Neural progenitor cell (in vitro differentiated cells): ENCODE measurements around the gene PPARA. TPM values are rescaled to one million over a fixed set of nuclear protein-coding genes. Genes with fewer than 3 reads are reported as not detected.

Source experiments
- DNase-seq: peaks from one replicate; pipeline ENCODE4 v3.0.0-alpha.2; 2016; ENCODE audit warnings: low spot score
- H2AFZ ChIP-seq: fragments of 200-600 bp; sonication (generic); replicated peaks from 2 replicates; pipeline ENCODE4 v1.6.1; 2016; ENCODE audit warnings: antibody characterized with exemption
- H3F3A ChIP-seq: fragments of 200-600 bp; sonication (generic); 2 replicates; pipeline ENCODE4 v1.6.1; 2016; ENCODE audit warnings: antibody characterized with exemption, low read depth
- H3K27ac ChIP-seq: fragments of 200-600 bp; sonication (generic); 2 replicates; pipeline ENCODE4 v1.5.1; 2016; ENCODE audit warnings: mild to moderate bottlenecking
- H3K27me3 ChIP-seq: fragments of 200-600 bp; sonication (generic); 2 replicates; pipeline ENCODE4 v1.6.1; 2016; ENCODE audit warnings: mild to moderate bottlenecking, moderate library complexity
- H3K36me3 ChIP-seq: fragments of 200-600 bp; sonication (generic); 2 replicates; pipeline ENCODE4 v1.5.1; 2016
- H3K4me1 ChIP-seq: fragments of 200-600 bp; sonication (generic); 2 replicates; pipeline ENCODE4 v1.6.1; 2016; ENCODE audit warnings: mixed run types
- H3K4me2 ChIP-seq: fragments of 200-600 bp; sonication (generic); 2 replicates; pipeline ENCODE4 v1.6.1; 2016
- H3K4me3 ChIP-seq: fragments of 200-600 bp; sonication (generic); 2 replicates; pipeline ENCODE4 v1.5.1; 2016
- H3K79me2 ChIP-seq: fragments of 200-600 bp; sonication (generic); 2 replicates; pipeline ENCODE4 v1.6.1; 2016; ENCODE audit warnings: low read depth
- H3K9ac ChIP-seq: fragments of 200-600 bp; sonication (generic); 2 replicates; pipeline ENCODE4 v1.6.1; 2016
- H3K9me3 ChIP-seq: fragments of 200-600 bp; sonication (generic); 2 replicates; pipeline ENCODE4 v1.5.1; 2016; ENCODE audit warnings: low read depth
- H4K20me1 ChIP-seq: fragments of 200-600 bp; sonication (generic); 2 replicates; pipeline ENCODE4 v1.6.1; 2016; ENCODE audit warnings: low read depth
- H3K27ac Mint-ChIP-seq: 3 replicates; pipeline ENCODE4 v1.8.0; 2021; ENCODE audit warnings: mixed read lengths
- H3K27me3 Mint-ChIP-seq: 2 replicates; pipeline ENCODE4 v1.8.0; 2022; ENCODE audit warnings: low read depth, mild to moderate bottlenecking, inconsistent platforms, moderate library complexity, mixed read lengths; ENCODE audit not compliant: insufficient read depth
- H3K36me3 Mint-ChIP-seq: 3 replicates; pipeline ENCODE4 v1.8.0; 2021; ENCODE audit warnings: mixed read lengths
- H3K4me1 Mint-ChIP-seq: 3 replicates; pipeline ENCODE4 v1.8.0; 2021; ENCODE audit warnings: mixed read lengths
- H3K4me3 Mint-ChIP-seq: 3 replicates; pipeline ENCODE4 v1.8.0; 2021; ENCODE audit warnings: mild to moderate bottlenecking, moderate library complexity, mixed read lengths
- H3K9me3 Mint-ChIP-seq: 3 replicates; pipeline ENCODE4 v1.8.0; 2020; ENCODE audit warnings: mixed read lengths
- EZH2 ChIP-seq: fragments of 200-600 bp; sonication (generic); IDR thresholded peaks from 2 replicates; pipeline ENCODE4 v1.6.1; 2017; ENCODE audit warnings: antibody characterized with exemption, mild to moderate bottlenecking, moderate library complexity
- EZH2phosphoT487 ChIP-seq: fragments of 200-600 bp; sonication (generic); IDR thresholded peaks from 2 replicates; pipeline ENCODE4 v1.6.1; 2017; ENCODE audit warnings: antibody characterized with exemption
- total RNA-seq: library from RNA; depleted of rRNA; stranded (reverse); fragments of >200 nt; gene quantifications from 2 replicates; pipeline ENCODE4 v1.2.3, GENCODE V29; 2015; ENCODE audit warnings: low replicate concordance
- TF ChIP-seq, protein P1 (sequence below): fragments of 200-600 bp; sonication (generic); IDR thresholded peaks from 2 replicates; pipeline ENCODE4 v1.5.1; 2017; ENCODE audit warnings: antibody characterized with exemption, mild to moderate bottlenecking

The PPARA gene
- total RNA-seq, 1 donor from 2014 or later: 5.2 TPM

DNA sequence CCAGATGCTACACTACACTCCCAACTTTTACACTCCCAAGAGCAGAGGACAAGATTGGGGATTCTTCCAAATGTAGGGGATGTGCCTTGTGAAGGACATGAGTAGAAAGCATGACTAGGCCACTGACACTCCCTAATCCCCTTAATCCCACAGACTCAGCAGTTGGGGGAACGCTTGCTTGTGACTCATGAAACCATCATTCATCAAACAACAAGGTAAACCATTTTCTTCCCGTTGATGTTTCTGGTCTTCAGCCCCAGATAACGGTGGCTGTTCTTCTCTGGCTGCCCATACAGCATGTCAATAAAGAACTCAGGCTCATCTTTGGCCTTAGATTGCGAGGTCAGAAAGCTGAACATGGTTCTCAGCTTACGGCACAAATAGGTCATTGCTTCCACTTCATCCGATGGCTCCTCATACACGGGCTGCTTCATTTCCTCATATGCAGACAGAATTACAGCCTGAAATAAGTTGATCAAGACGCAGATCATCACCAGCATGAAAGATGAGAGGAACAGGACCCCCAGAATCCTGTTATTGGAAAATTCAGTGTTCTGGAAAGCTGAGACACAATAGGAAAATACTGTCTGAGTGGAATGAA is 106.1 kb downstream of the PPARA start:
- no peak overlapping the region for H2AFZ ChIP-seq
- DNase-seq: no peak
- H3K4me2 ChIP-seq: no peak overlapping the region
- Mint-ChIP-seq H3K36me3 (peaks cover 6% of the 10 kb centered on the region), H3K27ac (no peak overlapping the region), H3K9me3 (peaks cover 55% of the 10 kb centered on the region), H3K4me1 (peaks cover 5% of the 10 kb centered on the region), H3K4me3 (no peak overlapping the region), H3K27me3 (peaks cover 13% of the 10 kb centered on the region)
- no peaks in the 10 kb centered on the region for H4K20me1 ChIP-seq
- no peak overlapping the region for H3K9ac ChIP-seq
- no peaks in the 10 kb centered on the region for H3K36me3 ChIP-seq
- TF ChIP-seq EZH2phosphoT487 (no peak), EZH2 (no peak)
- TF ChIP-seq, protein P1, sequence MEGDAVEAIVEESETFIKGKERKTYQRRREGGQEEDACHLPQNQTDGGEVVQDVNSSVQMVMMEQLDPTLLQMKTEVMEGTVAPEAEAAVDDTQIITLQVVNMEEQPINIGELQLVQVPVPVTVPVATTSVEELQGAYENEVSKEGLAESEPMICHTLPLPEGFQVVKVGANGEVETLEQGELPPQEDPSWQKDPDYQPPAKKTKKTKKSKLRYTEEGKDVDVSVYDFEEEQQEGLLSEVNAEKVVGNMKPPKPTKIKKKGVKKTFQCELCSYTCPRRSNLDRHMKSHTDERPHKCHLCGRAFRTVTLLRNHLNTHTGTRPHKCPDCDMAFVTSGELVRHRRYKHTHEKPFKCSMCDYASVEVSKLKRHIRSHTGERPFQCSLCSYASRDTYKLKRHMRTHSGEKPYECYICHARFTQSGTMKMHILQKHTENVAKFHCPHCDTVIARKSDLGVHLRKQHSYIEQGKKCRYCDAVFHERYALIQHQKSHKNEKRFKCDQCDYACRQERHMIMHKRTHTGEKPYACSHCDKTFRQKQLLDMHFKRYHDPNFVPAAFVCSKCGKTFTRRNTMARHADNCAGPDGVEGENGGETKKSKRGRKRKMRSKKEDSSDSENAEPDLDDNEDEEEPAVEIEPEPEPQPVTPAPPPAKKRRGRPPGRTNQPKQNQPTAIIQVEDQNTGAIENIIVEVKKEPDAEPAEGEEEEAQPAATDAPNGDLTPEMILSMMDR: no peak
- H3K27ac ChIP-seq: no peak overlapping the region
- H3K79me2 ChIP-seq: no peaks in the 10 kb centered on the region
- no peaks in the 10 kb centered on the region for H3K4me1 ChIP-seq
- H3K27me3 ChIP-seq: peaks cover 49% of the 10 kb centered on the region
- H3K9me3 ChIP-seq: peaks cover 4% of the 10 kb centered on the region
- no peak overlapping the region for H3K4me3 ChIP-seq
- no peaks in the 10 kb centered on the region for H3F3A ChIP-seq

DNA sequence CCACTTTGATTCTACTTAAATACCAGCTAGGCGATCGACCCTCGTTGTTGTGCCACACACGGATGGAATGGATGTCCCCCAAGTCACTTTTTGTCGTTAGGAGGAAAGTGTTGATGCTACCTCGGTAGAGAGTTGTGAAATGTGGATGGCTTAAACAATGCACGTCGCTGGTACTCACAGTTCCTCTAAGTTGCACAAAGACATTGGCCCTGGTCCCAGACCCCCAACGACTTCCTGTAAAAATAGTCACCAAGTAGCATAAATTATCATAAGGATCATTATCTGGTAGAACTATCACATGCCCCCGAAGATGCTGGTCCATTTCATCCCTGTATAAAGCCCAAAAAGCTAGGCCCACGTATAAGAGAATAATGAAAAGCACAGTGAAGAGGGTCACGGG is 109.0 kb downstream of the PPARA start:
- DNase-seq: no peak
- Histone ChIP-seq H3K9ac (no peak overlapping the region), H3K36me3 (no peaks in the 10 kb centered on the region), H3K27ac (no peak overlapping the region), H3K27me3 (peaks cover 73% of the 10 kb centered on the region), H3K4me1 (no peaks in the 10 kb centered on the region), H3K4me3 (no peak overlapping the region), H2AFZ (no peak overlapping the region), H3K4me2 (no peak overlapping the region), H3K9me3 (peaks cover 4% of the 10 kb centered on the region), H4K20me1 (no peaks in the 10 kb centered on the region), H3K79me2 (no peaks in the 10 kb centered on the region), H3F3A (no peaks in the 10 kb centered on the region)
- H3K9me3 Mint-ChIP-seq: peaks cover 69% of the 10 kb centered on the region
- no peak overlapping the region for H3K27ac Mint-ChIP-seq
- peaks cover 17% of the 10 kb centered on the region for H3K36me3 Mint-ChIP-seq
- H3K4me1 Mint-ChIP-seq: no peaks in the 10 kb centered on the region
- TF ChIP-seq, protein P1: no peak
- TF ChIP-seq EZH2: no peak
- no peak for TF ChIP-seq EZH2phosphoT487
- H3K4me3 Mint-ChIP-seq: no peak overlapping the region
- peaks cover 33% of the 10 kb centered on the region for H3K27me3 Mint-ChIP-seq

DNA sequence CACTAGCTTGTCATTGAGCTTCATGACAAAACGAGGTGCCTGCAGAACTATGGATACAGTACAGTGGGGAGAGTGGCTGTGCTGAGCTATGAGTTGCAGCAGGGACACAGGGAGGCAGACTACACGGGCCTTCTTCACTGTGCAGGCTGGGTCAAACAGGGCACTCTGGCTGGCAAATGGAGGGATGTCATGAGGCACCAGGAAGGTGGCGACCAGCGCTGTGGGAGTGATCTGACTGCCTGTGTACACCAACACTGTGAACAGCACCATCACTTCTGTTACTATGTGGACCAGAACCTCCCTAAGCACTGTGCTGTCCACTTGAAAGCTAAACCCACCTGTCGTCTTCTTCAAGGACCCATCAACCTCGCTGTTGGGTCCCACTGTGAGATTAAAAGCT is 109.7 kb downstream of the PPARA start:
- Mint-ChIP-seq H3K27ac (no peak overlapping the region), H3K9me3 (peaks cover 71% of the 10 kb centered on the region)
- peaks cover 4% of the 10 kb centered on the region for H3K9me3 ChIP-seq

More for the DNA sequence above, 109.7 kb downstream of the PPARA start:
- no peak overlapping the region for H3K4me3 Mint-ChIP-seq
- no peak for DNase-seq
- no peaks in the 10 kb centered on the region for H3K79me2 ChIP-seq
- peaks cover 35% of the 10 kb centered on the region for H3K27me3 Mint-ChIP-seq
- TF ChIP-seq EZH2phosphoT487 (no peak), EZH2 (no peak)
- TF ChIP-seq, protein P1: no peak
- peaks cover 80% of the 10 kb centered on the region for H3K27me3 ChIP-seq
- H3K4me1 ChIP-seq: no peaks in the 10 kb centered on the region
- H3K36me3 ChIP-seq: no peaks in the 10 kb centered on the region
- H3F3A ChIP-seq: no peaks in the 10 kb centered on the region
- H3K4me3 ChIP-seq: no peak overlapping the region
- H3K4me1 Mint-ChIP-seq: no peaks in the 10 kb centered on the region
- H3K9ac ChIP-seq: no peak overlapping the region
- no peaks in the 10 kb centered on the region for H4K20me1 ChIP-seq
- no peak overlapping the region for H3K4me2 ChIP-seq
- no peak overlapping the region for H2AFZ ChIP-seq
- H3K36me3 Mint-ChIP-seq: peaks cover 16% of the 10 kb centered on the region
- no peak overlapping the region for H3K27ac ChIP-seq
